GM23338 (cell line): ENCODE data around the gene MTRFR. TPM values are rescaled to one million over a fixed set of nuclear protein-coding genes. Genes with fewer than 3 reads are reported as not detected.

Experiments
- ATAC-seq: fragments of 200-7000 bp; cut with Tn5 transposase; 3 replicates; pipeline ENCODE4 v1.9.1; 2020
- DNase-seq: peaks from one replicate; pipeline ENCODE4 v3.0.0-alpha.2; 2015; ENCODE audit warnings: low spot score
- H2AFZ ChIP-seq: fragments of 200-600 bp; sonication (generic); 2 replicates; pipeline ENCODE4 v1.8.0; 2016; ENCODE audit warnings: antibody characterized with exemption, mild to moderate bottlenecking, moderate library complexity
- H3F3A ChIP-seq: fragments of 200-600 bp; sonication (generic); replicated peaks from 2 replicates; pipeline ENCODE4 v1.8.0; 2017; ENCODE audit warnings: antibody characterized with exemption, mixed run types, low read depth
- H3K27ac ChIP-seq: fragments of 200-600 bp; sonication (generic); 2 replicates; pipeline ENCODE4 v1.6.1; 2016; ENCODE audit warnings: low read depth
- H3K27me3 ChIP-seq: fragments of 200-600 bp; sonication (generic); 2 replicates; pipeline ENCODE4 v1.8.0; 2016; ENCODE audit warnings: mild to moderate bottlenecking, mixed run types, moderate library complexity; ENCODE audit not compliant: insufficient read depth
- H3K36me3 ChIP-seq: fragments of 200-600 bp; sonication (generic); 2 replicates; pipeline ENCODE4 v1.8.0; 2016; ENCODE audit warnings: mild to moderate bottlenecking; ENCODE audit not compliant: insufficient read depth
- H3K4me1 ChIP-seq: fragments of 200-600 bp; sonication (generic); 2 replicates; pipeline ENCODE4 v1.8.0; 2016; ENCODE audit warnings: mild to moderate bottlenecking, moderate library complexity; ENCODE audit not compliant: insufficient read depth
- H3K4me2 ChIP-seq: fragments of 200-600 bp; sonication (generic); 2 replicates; pipeline ENCODE4 v1.7.1; 2017; ENCODE audit warnings: mixed run types
- H3K4me3 ChIP-seq: fragments of 200-600 bp; sonication (generic); 2 replicates; pipeline ENCODE4 v1.6.1; 2016; ENCODE audit warnings: mixed run types
- H3K79me2 ChIP-seq: fragments of 200-600 bp; sonication (generic); replicated peaks from 2 replicates; pipeline ENCODE4 v1.8.0; 2017; ENCODE audit warnings: mild to moderate bottlenecking; ENCODE audit not compliant: insufficient read depth
- H3K9me2 ChIP-seq: fragments of 200-600 bp; sonication (generic); 2 replicates; pipeline ENCODE4 v1.8.0; 2017; ENCODE audit not compliant: insufficient read depth
- H4K20me1 ChIP-seq: fragments of 200-600 bp; sonication (generic); replicated peaks from 2 replicates; pipeline ENCODE4 v1.8.0; 2017; ENCODE audit warnings: mild to moderate bottlenecking; ENCODE audit not compliant: insufficient read depth
- H3K27ac Mint-ChIP-seq: 2 replicates; pipeline ENCODE4 v1.8.0; 2020; ENCODE audit warnings: inconsistent platforms, mild to moderate bottlenecking, moderate library complexity, mixed read lengths
- H3K27me3 Mint-ChIP-seq: 3 replicates; pipeline ENCODE4 v1.8.0; 2022; ENCODE audit warnings: low read depth, mild to moderate bottlenecking, moderate library complexity, mixed read lengths, inconsistent platforms; ENCODE audit not compliant: insufficient read depth, poor library complexity
- H3K36me3 Mint-ChIP-seq: 3 replicates; pipeline ENCODE4 v1.8.0; 2021; ENCODE audit warnings: low read depth, mild to moderate bottlenecking, inconsistent platforms, moderate library complexity, mixed read lengths
- H3K4me1 Mint-ChIP-seq: 3 replicates; pipeline ENCODE4 v1.8.0; 2020; ENCODE audit warnings: mild to moderate bottlenecking, inconsistent platforms, mixed read lengths
- H3K4me3 Mint-ChIP-seq: 3 replicates; pipeline ENCODE4 v1.8.0; 2021; ENCODE audit warnings: moderate library complexity, mild to moderate bottlenecking, inconsistent platforms, mixed read lengths
- H3K9me3 Mint-ChIP-seq: 3 replicates; pipeline ENCODE4 v1.8.0; 2020; ENCODE audit warnings: moderate library complexity, mild to moderate bottlenecking, inconsistent platforms, mixed read lengths
- CREB1 ChIP-seq: fragments of 250-450 bp; sonication (Bioruptor Pico); IDR thresholded peaks from 2 replicates; pipeline ENCODE4 v1.5.0; 2020; ENCODE audit warnings: low read depth, mild to moderate bottlenecking, moderate library complexity
- EZH2 ChIP-seq: fragments of 200-600 bp; sonication (generic); IDR thresholded peaks from one replicate; pipeline ENCODE4 v1.8.0; 2017; ENCODE audit warnings: antibody characterized with exemption, mild to moderate bottlenecking, low read depth; ENCODE audit not compliant: unreplicated experiment
- ZNF114 ChIP-seq: fragments of 250-450 bp; sonication (Bioruptor Pico); IDR thresholded peaks from 2 replicates; pipeline ENCODE4 v1.5.0; 2020; ENCODE audit warnings: mild to moderate bottlenecking, moderate library complexity
- polyA plus RNA-seq: library from polyadenylated mRNA; unstranded; fragments of >200 nt; fragmentation: Nextera tagmentation; extraction: Ambion mirVana; gene quantifications from 2 replicates; pipeline ENCODE4 v1.2.1, GENCODE V29; 2016
- total RNA-seq: library from RNA; depleted of rRNA; stranded (reverse); fragments of >200 nt; shearing (Covaris generic); gene quantifications from 2 replicates; pipeline ENCODE4 v1.2.3, GENCODE V29; 2014
- TF ChIP-seq, protein P1 (sequence below): IDR thresholded peaks from one replicate; pipeline ENCODE4 v1.6.1; 2018; ENCODE audit warnings: antibody characterized with exemption; ENCODE audit not compliant: unreplicated experiment

Gene MTRFR
- total and polyA plus RNA-seq, 2 experiments from 2014 or later: 14.8 to 38.4 TPM

DNA sequence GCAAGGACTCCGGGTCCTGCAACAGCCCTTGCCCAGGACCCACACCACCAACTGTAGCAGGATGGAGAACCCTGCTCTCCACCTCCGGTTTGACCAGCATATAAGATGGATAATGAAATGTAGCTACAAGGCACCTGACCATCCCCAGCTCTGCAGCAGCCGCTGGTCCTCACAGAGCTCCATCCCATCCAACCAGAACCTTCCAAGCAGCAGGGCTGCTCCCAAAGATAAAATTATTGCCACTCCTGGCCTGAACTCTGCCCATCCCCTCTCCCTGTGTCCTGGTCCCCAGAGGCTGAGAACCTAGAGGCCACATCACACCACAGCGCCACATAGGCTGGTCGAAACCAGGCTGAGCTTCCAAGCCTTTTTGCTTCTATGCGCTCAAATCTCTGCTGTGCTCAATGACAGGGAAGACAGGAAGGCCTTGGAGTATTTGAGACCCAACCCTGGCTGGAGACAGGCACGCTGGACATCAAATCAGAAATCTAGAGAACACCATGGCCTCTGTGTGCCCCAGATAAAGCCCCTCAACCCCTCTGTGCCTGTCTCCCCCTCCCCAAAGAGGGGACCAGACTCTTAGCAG lies 34.2 kb downstream of the MTRFR start:
- H3K4me1 ChIP-seq: peaks cover 11% of the 10 kb centered on the region
- no peak overlapping the region for H3K4me2 ChIP-seq
- peaks cover 35% of the 10 kb centered on the region for H3K4me1 Mint-ChIP-seq
- ATAC-seq: no peak
- H3K27ac ChIP-seq: no peak overlapping the region
- 0 out of 3 replicates have a peak, but pooled peaks cover 4% of the 10 kb centered on the region for H3K9me3 Mint-ChIP-seq
- H3K27me3 ChIP-seq: no peaks in the 10 kb centered on the region
- DNase-seq: no peak
- H3K79me2 ChIP-seq: peaks cover 60% of the 10 kb centered on the region
- peaks cover 50% of the 10 kb centered on the region for H3K36me3 Mint-ChIP-seq
- H4K20me1 ChIP-seq: peaks cover 19% of the 10 kb centered on the region
- no peak for TF ChIP-seq EZH2
- TF ChIP-seq CREB1 (CRISPR knock-in tag): no peak
- TF ChIP-seq, protein P1, sequence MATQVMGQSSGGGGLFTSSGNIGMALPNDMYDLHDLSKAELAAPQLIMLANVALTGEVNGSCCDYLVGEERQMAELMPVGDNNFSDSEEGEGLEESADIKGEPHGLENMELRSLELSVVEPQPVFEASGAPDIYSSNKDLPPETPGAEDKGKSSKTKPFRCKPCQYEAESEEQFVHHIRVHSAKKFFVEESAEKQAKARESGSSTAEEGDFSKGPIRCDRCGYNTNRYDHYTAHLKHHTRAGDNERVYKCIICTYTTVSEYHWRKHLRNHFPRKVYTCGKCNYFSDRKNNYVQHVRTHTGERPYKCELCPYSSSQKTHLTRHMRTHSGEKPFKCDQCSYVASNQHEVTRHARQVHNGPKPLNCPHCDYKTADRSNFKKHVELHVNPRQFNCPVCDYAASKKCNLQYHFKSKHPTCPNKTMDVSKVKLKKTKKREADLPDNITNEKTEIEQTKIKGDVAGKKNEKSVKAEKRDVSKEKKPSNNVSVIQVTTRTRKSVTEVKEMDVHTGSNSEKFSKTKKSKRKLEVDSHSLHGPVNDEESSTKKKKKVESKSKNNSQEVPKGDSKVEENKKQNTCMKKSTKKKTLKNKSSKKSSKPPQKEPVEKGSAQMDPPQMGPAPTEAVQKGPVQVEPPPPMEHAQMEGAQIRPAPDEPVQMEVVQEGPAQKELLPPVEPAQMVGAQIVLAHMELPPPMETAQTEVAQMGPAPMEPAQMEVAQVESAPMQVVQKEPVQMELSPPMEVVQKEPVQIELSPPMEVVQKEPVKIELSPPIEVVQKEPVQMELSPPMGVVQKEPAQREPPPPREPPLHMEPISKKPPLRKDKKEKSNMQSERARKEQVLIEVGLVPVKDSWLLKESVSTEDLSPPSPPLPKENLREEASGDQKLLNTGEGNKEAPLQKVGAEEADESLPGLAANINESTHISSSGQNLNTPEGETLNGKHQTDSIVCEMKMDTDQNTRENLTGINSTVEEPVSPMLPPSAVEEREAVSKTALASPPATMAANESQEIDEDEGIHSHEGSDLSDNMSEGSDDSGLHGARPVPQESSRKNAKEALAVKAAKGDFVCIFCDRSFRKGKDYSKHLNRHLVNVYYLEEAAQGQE: no peak
- TF ChIP-seq ZNF114 (CRISPR knock-in tag): no peak
- no peak overlapping the region for H3K4me3 ChIP-seq
- no peak overlapping the region for H3K27ac Mint-ChIP-seq
- H2AFZ ChIP-seq: no peak overlapping the region
- peaks cover 27% of the 10 kb centered on the region for H3K27me3 Mint-ChIP-seq
- peaks cover 10% of the 10 kb centered on the region; the same call in 1 of the 2 replicates for H3F3A ChIP-seq
- no peak overlapping the region for H3K4me3 Mint-ChIP-seq
- H3K9me2 ChIP-seq: no peaks in the 10 kb centered on the region
- peaks cover 6% of the 10 kb centered on the region for H3K36me3 ChIP-seq

DNA sequence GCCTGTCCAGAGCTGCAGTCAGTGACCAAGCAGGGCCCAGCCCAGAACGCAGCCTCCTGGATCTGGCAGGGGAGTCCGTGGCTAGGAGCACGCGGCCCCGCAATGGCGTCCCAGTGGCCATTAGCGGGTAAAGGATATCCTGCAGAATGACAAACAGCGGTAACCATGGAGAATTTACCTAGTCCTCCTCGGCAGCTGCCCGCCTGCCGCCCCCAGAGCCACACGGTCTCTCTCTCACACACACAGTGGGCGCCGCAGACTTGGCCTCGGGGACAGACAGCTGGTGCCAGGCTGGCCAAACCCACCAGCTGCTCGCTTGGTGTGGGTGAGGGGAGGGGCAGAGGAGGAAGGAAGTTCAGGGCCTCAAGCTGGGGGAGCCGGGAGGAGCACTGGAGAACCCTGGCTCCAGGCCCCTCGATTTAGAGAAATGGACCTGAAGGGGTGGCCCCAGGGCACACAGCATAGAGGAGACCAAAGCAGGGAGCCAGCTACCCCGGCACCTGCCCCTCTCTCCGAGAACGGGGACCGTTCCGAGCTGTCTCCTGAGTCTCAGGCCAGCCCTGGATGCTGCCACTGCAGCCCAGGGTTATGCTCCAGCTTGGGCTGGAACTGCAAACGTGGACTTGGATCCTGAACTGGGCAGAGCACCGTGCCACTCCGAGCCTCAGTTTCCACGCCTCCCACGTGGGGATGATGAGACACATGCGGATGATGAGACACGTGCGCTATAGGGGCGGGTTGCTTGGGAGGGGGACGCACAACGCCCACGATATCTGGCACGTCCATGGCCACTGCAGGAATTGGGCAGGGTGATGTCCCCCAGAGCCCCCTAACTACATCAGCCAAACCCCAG lies 35.0 kb downstream of the MTRFR start:
- Histone ChIP-seq H3K4me1 (peaks cover 18% of the 10 kb centered on the region), H3K9me2 (no peaks in the 10 kb centered on the region), H3K27ac (0 out of 2 replicates have a peak overlapping the region, but pooled peaks have one; percentile 91), H3K27me3 (no peaks in the 10 kb centered on the region), H3K79me2 (peaks cover 58% of the 10 kb centered on the region), H3K36me3 (no peaks in the 10 kb centered on the region), H2AFZ (no peak overlapping the region), H3F3A (0 out of 2 replicates have a peak, but pooled peaks cover 10% of the 10 kb centered on the region), H3K4me3 (no peak overlapping the region), H3K4me2 (peak overlapping the region; percentile 98; the same call in 1 of the 2 replicates), H4K20me1 (peaks cover 18% of the 10 kb centered on the region)
- Mint-ChIP-seq H3K9me3 (0 out of 3 replicates have a peak, but pooled peaks cover 4% of the 10 kb centered on the region), H3K27ac (no peak overlapping the region), H3K27me3 (peaks cover 27% of the 10 kb centered on the region), H3K36me3 (peaks cover 42% of the 10 kb centered on the region), H3K4me1 (peaks cover 41% of the 10 kb centered on the region), H3K4me3 (peak overlapping the region; percentile 98; the same call in 1 of the 3 replicates)
- no peak for TF ChIP-seq CREB1 (CRISPR knock-in tag)
- ATAC-seq: no peak
- peak; percentile 30 for DNase-seq
